ENCODE measurements around the gene PDE6H. TPM values are rescaled to one million over a fixed set of nuclear protein-coding genes. Genes with fewer than 3 reads are reported as not detected.

Gene PDE6H
- total RNA-seq, 1 donor = not detected

DNA sequence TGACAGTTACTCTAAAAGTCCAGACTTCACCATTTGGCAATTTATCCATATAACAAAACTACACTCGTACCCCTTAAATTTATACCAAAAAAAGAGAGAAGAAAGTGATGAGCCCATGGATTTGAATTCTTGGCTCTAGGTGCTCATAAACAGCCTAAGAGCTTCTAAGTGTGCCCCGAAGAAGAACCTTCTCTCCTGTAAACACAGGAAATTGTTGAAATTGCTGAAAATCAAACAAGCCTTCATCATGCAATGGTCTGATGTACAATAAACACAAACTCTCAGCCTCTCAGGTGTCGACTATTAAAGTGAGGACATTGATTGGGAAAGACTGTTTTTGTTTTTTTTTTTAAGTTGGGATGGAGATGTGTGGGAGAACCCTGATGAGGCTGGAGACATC, 21.8 kb downstream of the PDE6H start:
- no peak overlapping the region for H3K4me3 ChIP-seq (ENCODE audit: low read depth, low read length)
- DNase-seq (ENCODE audit: low read depth) = peak; percentile 52
- TF ChIP-seq, protein P1, sequence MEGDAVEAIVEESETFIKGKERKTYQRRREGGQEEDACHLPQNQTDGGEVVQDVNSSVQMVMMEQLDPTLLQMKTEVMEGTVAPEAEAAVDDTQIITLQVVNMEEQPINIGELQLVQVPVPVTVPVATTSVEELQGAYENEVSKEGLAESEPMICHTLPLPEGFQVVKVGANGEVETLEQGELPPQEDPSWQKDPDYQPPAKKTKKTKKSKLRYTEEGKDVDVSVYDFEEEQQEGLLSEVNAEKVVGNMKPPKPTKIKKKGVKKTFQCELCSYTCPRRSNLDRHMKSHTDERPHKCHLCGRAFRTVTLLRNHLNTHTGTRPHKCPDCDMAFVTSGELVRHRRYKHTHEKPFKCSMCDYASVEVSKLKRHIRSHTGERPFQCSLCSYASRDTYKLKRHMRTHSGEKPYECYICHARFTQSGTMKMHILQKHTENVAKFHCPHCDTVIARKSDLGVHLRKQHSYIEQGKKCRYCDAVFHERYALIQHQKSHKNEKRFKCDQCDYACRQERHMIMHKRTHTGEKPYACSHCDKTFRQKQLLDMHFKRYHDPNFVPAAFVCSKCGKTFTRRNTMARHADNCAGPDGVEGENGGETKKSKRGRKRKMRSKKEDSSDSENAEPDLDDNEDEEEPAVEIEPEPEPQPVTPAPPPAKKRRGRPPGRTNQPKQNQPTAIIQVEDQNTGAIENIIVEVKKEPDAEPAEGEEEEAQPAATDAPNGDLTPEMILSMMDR (IDR thresholded peaks at IDR 0.05; ENCODE audit: insufficient read depth, low read depth, low read length) = no peak

DNA sequence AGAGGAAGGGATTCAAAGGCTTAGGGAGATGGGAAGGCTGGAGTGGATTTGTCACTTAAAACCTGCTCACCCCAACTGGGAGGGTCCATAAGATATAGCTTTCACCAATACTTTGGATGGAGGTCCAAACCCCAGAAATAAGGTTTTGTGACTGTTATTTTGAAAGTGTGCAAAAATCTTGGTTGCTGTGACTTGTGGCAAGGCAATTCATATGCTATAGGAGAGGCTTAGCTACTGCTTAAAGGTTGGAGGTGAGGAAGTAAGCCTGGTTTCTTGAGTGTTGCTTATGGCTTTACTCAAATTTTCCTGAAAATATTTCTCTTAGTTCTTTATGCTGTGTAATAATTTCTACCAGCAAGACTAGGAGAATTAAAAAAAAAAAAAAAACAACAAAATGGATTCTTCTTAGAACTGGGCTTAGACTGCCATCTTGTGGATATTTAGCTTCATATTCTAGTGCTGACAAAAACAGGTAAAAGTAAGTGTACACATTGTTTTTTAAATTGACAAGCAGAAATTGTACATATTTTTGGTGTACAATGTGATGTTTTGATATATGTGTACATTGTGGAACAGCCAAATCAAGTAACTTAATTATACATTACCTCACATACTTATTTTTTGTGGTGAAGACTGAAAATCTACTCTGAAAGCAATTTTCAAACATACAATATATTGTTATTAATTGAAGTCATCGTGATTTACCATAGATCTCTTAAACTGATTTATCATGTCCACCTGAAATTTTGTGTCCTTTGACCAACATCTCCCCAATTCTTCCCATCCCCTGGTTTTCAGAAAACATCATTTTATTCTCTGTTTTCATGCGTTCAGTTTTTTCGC, 23.0 kb downstream of the PDE6H start:
- TF ChIP-seq, protein P1 (IDR thresholded peaks at IDR 0.05; ENCODE audit: insufficient read depth, low read depth, low read length) = peak; percentile 54
- H3K4me3 ChIP-seq (ENCODE audit: low read depth, low read length) = no peak overlapping the region
- DNase-seq (ENCODE audit: low read depth) = peak; percentile 81

DNA sequence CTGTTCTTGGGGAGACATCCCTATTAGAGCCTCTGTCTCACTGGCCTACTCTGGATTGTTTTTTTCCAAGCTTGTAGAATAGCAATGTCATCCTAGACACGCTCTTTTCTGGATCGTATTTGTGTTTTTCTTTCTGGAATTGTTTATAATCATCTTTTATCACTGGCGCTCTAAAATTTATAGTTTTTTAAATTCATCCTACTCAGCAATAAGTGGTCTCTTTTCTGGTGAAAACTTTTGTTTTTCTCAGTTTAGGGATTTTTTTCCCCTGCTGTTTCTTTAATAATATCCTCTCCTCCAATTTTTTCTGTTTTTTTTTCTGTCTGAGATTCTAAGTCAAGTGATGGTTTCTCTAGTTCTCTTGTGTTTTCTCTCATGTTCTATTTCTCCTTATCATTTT, 25.2 kb downstream of the PDE6H start:
- H3K4me3 ChIP-seq (ENCODE audit: low read depth, low read length) = no peak overlapping the region
- TF ChIP-seq, protein P1 (IDR thresholded peaks at IDR 0.05; ENCODE audit: insufficient read depth, low read depth, low read length) = no peak
- no peak for DNase-seq (ENCODE audit: low read depth)

DNA sequence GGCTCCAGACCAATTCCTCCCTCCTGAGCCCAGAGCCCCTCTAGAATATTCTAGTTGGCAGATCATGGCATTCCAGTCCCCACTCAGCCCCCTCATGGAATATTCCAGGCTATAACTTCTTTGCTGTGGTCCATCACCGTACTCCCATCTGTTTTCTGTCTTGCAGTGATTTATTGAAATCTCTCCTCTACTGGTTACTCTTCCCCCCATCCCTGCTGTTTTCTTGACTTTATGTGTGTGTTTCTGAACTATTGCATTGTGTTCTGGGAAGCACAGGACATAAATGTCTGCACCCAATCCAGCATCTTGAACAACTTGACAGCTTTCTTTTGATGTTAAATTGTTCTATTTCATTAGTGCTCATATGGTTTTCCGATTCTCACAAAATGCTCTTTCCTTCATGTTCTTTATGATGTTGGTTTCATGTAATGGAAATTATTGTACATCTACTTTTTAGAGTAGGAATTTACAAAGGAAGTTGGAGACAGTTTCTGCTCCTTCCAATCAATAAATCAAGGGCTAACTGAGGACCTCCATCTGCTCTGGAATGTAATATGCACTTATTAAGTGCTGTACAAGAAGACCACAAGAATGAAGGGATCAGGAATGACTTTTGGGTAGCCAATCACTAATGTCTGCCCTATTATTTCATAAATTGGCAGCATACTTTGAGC, 26.3 kb downstream of the PDE6H start:
- peak; percentile 21 for DNase-seq (ENCODE audit: low read depth)
- H3K4me3 ChIP-seq (ENCODE audit: low read depth, low read length) = no peak overlapping the region
- TF ChIP-seq, protein P1 (IDR thresholded peaks at IDR 0.05; ENCODE audit: insufficient read depth, low read depth, low read length) = no peak

DNA sequence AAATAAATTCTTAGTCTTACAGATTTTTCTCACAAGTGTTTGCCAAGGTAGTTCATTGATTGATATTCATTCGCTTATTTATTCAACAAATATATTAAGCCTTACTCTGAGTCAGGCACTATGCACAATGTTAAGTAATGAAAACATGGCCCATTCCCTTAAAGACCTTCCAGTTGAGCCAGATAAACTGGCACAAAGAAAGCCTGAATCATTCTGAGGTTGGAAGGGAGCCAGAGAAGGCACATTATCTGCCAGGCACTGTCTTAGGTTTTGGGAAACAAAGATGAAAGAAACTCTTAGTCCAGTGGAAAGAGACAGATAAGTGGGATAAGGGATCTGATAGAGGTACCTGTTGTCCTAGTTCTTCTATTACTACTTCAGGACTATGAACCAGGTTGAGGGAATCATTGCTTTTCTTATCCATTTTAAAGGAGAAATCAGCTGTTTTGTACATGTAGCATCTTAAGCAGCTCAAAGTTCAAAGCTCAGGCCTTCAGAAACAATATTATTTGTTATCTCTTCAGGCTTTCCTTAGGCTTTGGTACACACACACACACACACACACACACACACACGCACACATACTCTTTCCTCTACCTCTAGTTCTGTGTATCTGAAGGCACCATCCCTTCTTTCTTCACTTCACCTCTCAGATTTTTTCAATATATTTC, 27.0 kb downstream of the PDE6H start:
- TF ChIP-seq, protein P1 (IDR thresholded peaks at IDR 0.05; ENCODE audit: insufficient read depth, low read depth, low read length) = no peak
- no peak overlapping the region for H3K4me3 ChIP-seq (ENCODE audit: low read depth, low read length)
- no peak for DNase-seq (ENCODE audit: low read depth)

DNA sequence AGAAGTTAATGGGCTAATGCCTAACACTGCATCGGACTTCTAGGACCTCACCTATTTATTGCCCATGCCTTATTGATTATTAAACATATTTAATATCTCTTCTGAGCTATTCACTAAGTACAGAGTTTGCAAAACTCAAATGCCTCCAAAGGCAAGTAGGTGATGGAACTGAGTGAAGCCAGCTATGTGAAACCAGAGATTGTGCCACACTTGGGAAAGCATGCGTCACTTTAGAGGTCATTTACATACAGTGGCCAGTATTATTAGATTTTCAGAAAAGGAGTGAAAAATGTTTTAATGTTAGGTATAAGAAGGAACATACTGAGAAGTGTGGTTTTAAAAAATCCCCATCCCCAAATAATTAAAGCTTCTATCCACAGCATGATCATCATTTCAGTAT, 27.7 kb downstream of the PDE6H start:
- no peak overlapping the region for H3K4me3 ChIP-seq (ENCODE audit: low read depth, low read length)
- DNase-seq (ENCODE audit: low read depth) = no peak
- TF ChIP-seq, protein P1 (IDR thresholded peaks at IDR 0.05; ENCODE audit: insufficient read depth, low read depth, low read length) = no peak

Data from fibroblast of villous mesenchyme (primary cell).